K562 (cell line): ENCODE data around the gene RASSF7. TPM values are rescaled to one million over a fixed set of nuclear protein-coding genes. Genes with fewer than 3 reads are reported as not detected.

Experiments
- CHD2 ChIP-seq: IDR thresholded peaks from 2 replicates; pipeline ENCODE4 v1.6.1; 2011; ENCODE audit warnings: low read depth, low read length
- E2F6 ChIP-seq, 2 experiments: IDR thresholded peaks; 2 replicates each; pipeline ENCODE4 v1.6.1; 2011; ENCODE audit warnings: borderline replicate concordance in 1 of 2, control low read depth in 1 of 2, low read depth in 1 of 2, low read length in 1 of 2, mild to moderate bottlenecking in 1 of 2, mixed read lengths in 1 of 2, moderate library complexity in 1 of 2; ENCODE audit not compliant: insufficient read depth in 1 of 2, insufficient read length in 1 of 2, poor library complexity in 1 of 2, severe bottlenecking in 1 of 2; ENCODE audit errors: extremely low read depth in 1 of 2
- E2F8 ChIP-seq: fragments of 450-650 bp; IDR thresholded peaks from 2 replicates; pipeline ENCODE4 v1.7.1; 2018; ENCODE audit warnings: mild to moderate bottlenecking, low read depth; ENCODE audit not compliant: partially characterized antibody
- EWSR1 ChIP-seq: fragments of 450-650 bp; IDR thresholded peaks from 2 replicates; pipeline ENCODE4 v1.6.1; 2018; ENCODE audit warnings: borderline replicate concordance, mild to moderate bottlenecking, low read depth, moderate library complexity; ENCODE audit not compliant: partially characterized antibody
- POLR2B ChIP-seq: fragments of 450-650 bp; IDR thresholded peaks from 2 replicates; pipeline ENCODE4 v1.6.1; 2018; ENCODE audit warnings: low read depth; ENCODE audit not compliant: partially characterized antibody
- RREB1 ChIP-seq: fragments of 250-450 bp; sonication (Bioruptor Pico); IDR thresholded peaks from 2 replicates; pipeline ENCODE4 v1.4.0; 2020
- SRSF7 ChIP-seq: fragments of 200-400 bp; formaldehyde crosslinking; optimal IDR thresholded peaks from 2 replicates; pipeline ENCODE3; 2017; ENCODE audit warnings: mild to moderate bottlenecking, low read depth, low read length
- STAT6 ChIP-seq: sonication (generic); formaldehyde crosslinking; IDR thresholded peaks from 2 replicates; pipeline ENCODE4 v1.8.1; 2023; ENCODE audit warnings: mild to moderate bottlenecking, missing genetic modification reagents
- ZNF695 ChIP-seq: fragments of 450-650 bp; formaldehyde crosslinking; IDR thresholded peaks from 2 replicates; pipeline ENCODE4 v1.4.0; 2020; ENCODE audit warnings: mild to moderate bottlenecking, moderate library complexity
- polyA plus RNA-seq, 8 experiments: library from polyadenylated mRNA; depleted of rRNA in 4 of 8; stranded (reverse) in 5 of 8; unstranded in 3 of 8; fragments of >200 nt; fragmentation: Nextera tagmentation in 2 of 8; fragmentation: Illumina TruSeq in 1 of 8; extraction: Ambion mirVana in 2 of 8; extraction: Trizol in 1 of 8; gene quantifications; 2 replicates each; pipeline versions ENCODE4 v1.2.1 to v1.2.3, GENCODE V29; 2011 to 2014; ENCODE audit warnings: inconsistent platforms in 1 of 8, missing spikeins in 1 of 8
- total RNA-seq, 7 experiments: library from RNA; depleted of rRNA in 6 of 7; stranded (reverse); fragments of >200 nt in 6 of 7; fragmentation: Illumina TruSeq in 2 of 7; extraction: Trizol in 2 of 7; gene quantifications; 2 replicates each; pipeline versions ENCODE4 v1.2.1 to v1.2.3, GENCODE V29; 2011 to 2021; ENCODE audit warnings: low replicate concordance in 1 of 7

Gene RASSF7
- total and polyA plus RNA-seq, 9 of the 15 experiments (the other 6 are each of a cell fraction or from before 2014, with no cell fraction given) = 0.41 to 45.2 (median 18.6) TPM

GRCh38 chr11:518463-519202 lies 42.1 kb upstream of the RASSF7 start (continued):
- no peak for TF ChIP-seq EWSR1
- no peak for TF ChIP-seq ZNF695
- TF ChIP-seq POLR2B = no peak
- no peak; the same call in 1 of the 2 replicates for TF ChIP-seq CHD2
- TF ChIP-seq RREB1 = peak; percentile 69; the same call in 1 of the 2 replicates
- no peak for TF ChIP-seq SRSF7
- TF ChIP-seq STAT6 (CRISPR knock-in tag) = no peak
- TF ChIP-seq E2F8 = no peak
- peak; percentile 97 to 99 for TF ChIP-seq E2F6 (IDR thresholded peaks at IDR 0.05; ENCODE audit: borderline replicate concordance in 1 of 2, extremely low read depth in 1 of 2, insufficient read depth in 1 of 2, insufficient read length in 1 of 2, low read depth in 1 of 2, low read length in 1 of 2, poor library complexity in 1 of 2, severe bottlenecking in 1 of 2)
